ENCODE data around the gene ZMAT5.
A peak's percentile ranks its signal among the peaks of the same experiment; 100 is the strongest.

Gene ZMAT5

GRCh38 chr22:29703569-29704195 is 63.1 kb downstream of the ZMAT5 start:
- CTCF ChIA-PET: no interaction called here
- DNase-seq (ENCODE audit: low spot score): no peak
- no peak for TF ChIP-seq CTCF (conservative IDR thresholded peaks at IDR 0.05; ENCODE audit: low read depth)
- H3K27ac ChIP-seq: no peak overlapping the region
- POLR2A ChIA-PET (ENCODE audit: low non-redundant PET): no interaction called here

- H3K27ac ChIP-seq: no peak overlapping the region
- no peak for DNase-seq (ENCODE audit: low spot score)
- POLR2A ChIA-PET (ENCODE audit: low non-redundant PET): no interaction called here
- CTCF ChIA-PET: no interaction called here
- TF ChIP-seq CTCF (conservative IDR thresholded peaks at IDR 0.05; ENCODE audit: low read depth): no peak
Observed at GRCh38 chr22:29702931-29703501, 63.8 kb downstream of the ZMAT5 start.

GRCh38 chr22:29702000-29702930 is 64.5 kb downstream of the ZMAT5 start:
- ChIA-PET CTCF (interaction anchor here (0.6 to 1.2 kb wide), 2 partner anchors 386 to 561 kb away, joined by 3 to 4 read pairs; no protein-coding TSS in a partner anchor), POLR2A (ENCODE audit: low non-redundant PET) (no interaction called here)
- no peak overlapping the region for H3K27ac ChIP-seq
- DNase-seq (ENCODE audit: low spot score): no peak
- no peak for TF ChIP-seq CTCF (conservative IDR thresholded peaks at IDR 0.05; ENCODE audit: low read depth)

- peak; percentile 25 for DNase-seq (ENCODE audit: low spot score)
- TF ChIP-seq CTCF (conservative IDR thresholded peaks at IDR 0.05; ENCODE audit: low read depth): peak; percentile 33
- H3K27ac ChIP-seq: no peak overlapping the region
- CTCF ChIA-PET: interaction anchor here (0.6 to 1.2 kb wide), 3 partner anchors 303 to 562 kb away, joined by 3 to 5 read pairs (median 4); no protein-coding TSS in a partner anchor
- POLR2A ChIA-PET (ENCODE audit: low non-redundant PET): no interaction called here
Observed at GRCh38 chr22:29701155-29701999, 65.4 kb downstream of the ZMAT5 start.

GRCh38 chr22:29700900-29701154 is 66.0 kb downstream of the ZMAT5 start:
- POLR2A ChIA-PET (ENCODE audit: low non-redundant PET): no interaction called here

More at GRCh38 chr22:29700900-29701154, 66.0 kb downstream of the ZMAT5 start:
- no peak for TF ChIP-seq CTCF (conservative IDR thresholded peaks at IDR 0.05; ENCODE audit: low read depth)
- no peak for DNase-seq (ENCODE audit: low spot score)
- no peak overlapping the region for H3K27ac ChIP-seq
- CTCF ChIA-PET: interaction anchor here (1.0 to 1.2 kb wide), 2 partner anchors 304 to 388 kb away, joined by 4 to 5 read pairs; no protein-coding TSS in a partner anchor
